ENCODE data around the gene CALY. TPM values are rescaled to one million over a fixed set of nuclear protein-coding genes. Genes with fewer than 3 reads are reported as not detected.

The CALY gene
- total RNA-seq, 1 donor from 2014 or later, result not detected

GRCh38 chr10:133310399-133310755 lies 26.3 kb downstream of the CALY start:
- TF ChIP-seq CTCF (IDR thresholded peaks at IDR 0.05; ENCODE audit: borderline replicate concordance), result no peak
- no peaks in the 10 kb centered on the region for H3K27me3 ChIP-seq (ENCODE audit: low read depth)
- peaks cover 46% of the 10 kb centered on the region for H3K4me1 ChIP-seq
- no peak for DNase-seq
- no peak overlapping the region for H3K27ac ChIP-seq (replicated peaks)
- intact Hi-C loops (cut with micrococcal nuclease), result no loop called here
- no peak overlapping the region for H3K4me3 ChIP-seq
- no peaks in the 10 kb centered on the region for H3K9me3 ChIP-seq (replicated peaks)
- peaks cover 31% of the 10 kb centered on the region for H3K36me3 ChIP-seq

- intact Hi-C loops (cut with micrococcal nuclease), result no loop called here
- no peaks in the 10 kb centered on the region for H3K27me3 ChIP-seq (ENCODE audit: low read depth)
- no peaks in the 10 kb centered on the region for H3K9me3 ChIP-seq (replicated peaks)
- H3K27ac ChIP-seq (replicated peaks), result peak overlapping the region; percentile 100
- H3K36me3 ChIP-seq, result peaks cover 31% of the 10 kb centered on the region
- no peak overlapping the region for H3K4me3 ChIP-seq
- DNase-seq, result peak; percentile 33
- TF ChIP-seq CTCF (IDR thresholded peaks at IDR 0.05; ENCODE audit: borderline replicate concordance), result no peak
- H3K4me1 ChIP-seq, result peaks cover 48% of the 10 kb centered on the region
Observed at GRCh38 chr10:133309720-133310398, 26.8 kb downstream of the CALY start.

- peaks cover 52% of the 10 kb centered on the region for H3K4me1 ChIP-seq
- peak overlapping the region; percentile 100 for H3K27ac ChIP-seq (replicated peaks)
- peak; percentile 94 for DNase-seq
- H3K36me3 ChIP-seq, result peaks cover 31% of the 10 kb centered on the region
- H3K27me3 ChIP-seq (ENCODE audit: low read depth), result no peaks in the 10 kb centered on the region
- H3K4me3 ChIP-seq, result peak overlapping the region; percentile 100
- TF ChIP-seq CTCF (IDR thresholded peaks at IDR 0.05; ENCODE audit: borderline replicate concordance), result no peak
- H3K9me3 ChIP-seq (replicated peaks), result no peaks in the 10 kb centered on the region
- intact Hi-C loops (cut with micrococcal nuclease), result no loop called here
Observed at GRCh38 chr10:133309100-133309719, 27.5 kb downstream of the CALY start.

GRCh38 chr10:133308421-133309099 lies 28.1 kb downstream of the CALY start, which contains the start of the genes TUBGCP2 and ZNF511:
TUBGCP2 (minus strand) TSS chr10:133308872; CDS start chr10:133302941, 5,931 bp downstream.
ZNF511 (plus strand) TSS chr10:133308914; CDS start chr10:133308944, 30 bp downstream.
- Histone ChIP-seq H3K4me1 (peaks cover 54% of the 10 kb centered on the region), H3K4me3 (peak within 1 kb of the TSS; percentile 100), H3K27me3 (ENCODE audit: low read depth) (no peaks in the 10 kb centered on the region), H3K27ac (replicated peaks) (peak within 1 kb of the TSS; percentile 100), H3K9me3 (replicated peaks) (no peaks in the 10 kb centered on the region), H3K36me3 (peaks cover 31% of the 10 kb centered on the region)
- intact Hi-C loops (cut with micrococcal nuclease), result no loop called here
- TF ChIP-seq CTCF (IDR thresholded peaks at IDR 0.05; ENCODE audit: borderline replicate concordance), result peak; percentile 10
- DNase-seq, result peak; percentile 89

- Histone ChIP-seq H3K4me3 (peak overlapping the region; percentile 100), H3K27ac (replicated peaks) (peak overlapping the region; percentile 100), H3K4me1 (peaks cover 54% of the 10 kb centered on the region), H3K36me3 (peaks cover 30% of the 10 kb centered on the region), H3K9me3 (replicated peaks) (no peaks in the 10 kb centered on the region), H3K27me3 (ENCODE audit: low read depth) (no peaks in the 10 kb centered on the region)
- intact Hi-C loops (cut with micrococcal nuclease), result no loop called here
- DNase-seq, result peak; percentile 57
- peak; percentile 71 for TF ChIP-seq CTCF (IDR thresholded peaks at IDR 0.05; ENCODE audit: borderline replicate concordance)
Observed at GRCh38 chr10:133307776-133308420, 28.8 kb downstream of the CALY start.

Measured in left ventricle myocardium inferior (tissue), 1 donor.